Measurements from ENCODE around the gene KRTAP5-1.

DNA sequence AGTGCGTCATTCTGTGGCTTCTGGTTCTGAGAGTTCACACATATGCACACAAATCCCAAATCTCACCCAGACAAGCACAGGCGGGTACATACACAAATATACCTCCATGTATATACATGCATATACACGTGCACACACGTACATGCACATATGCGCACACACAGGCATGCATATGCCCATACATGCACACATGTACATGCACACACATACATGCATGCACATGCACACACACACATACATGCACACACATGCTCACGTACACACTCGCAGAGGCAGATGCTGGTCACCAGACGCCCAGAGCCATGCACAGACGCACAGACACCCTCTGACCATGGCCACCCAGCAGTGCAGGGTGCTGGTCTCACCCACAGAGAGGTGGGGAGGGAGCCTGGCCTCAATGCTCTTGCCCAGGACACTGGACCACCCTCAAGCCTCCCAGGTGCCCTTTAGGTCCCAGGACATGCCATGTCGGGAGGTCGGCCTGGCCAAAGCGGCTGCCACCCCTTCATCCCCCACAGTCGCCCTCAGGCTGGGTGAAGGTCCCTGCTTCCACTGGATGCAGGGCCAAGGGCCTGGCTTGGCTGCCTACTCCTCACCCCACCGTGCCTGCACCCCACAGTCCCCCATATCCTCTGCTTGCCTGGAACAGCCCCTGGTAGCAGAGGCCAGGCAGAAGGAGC lies 22.5 kb downstream of the KRTAP5-1 start:
- TF ChIP-seq, protein P1, sequence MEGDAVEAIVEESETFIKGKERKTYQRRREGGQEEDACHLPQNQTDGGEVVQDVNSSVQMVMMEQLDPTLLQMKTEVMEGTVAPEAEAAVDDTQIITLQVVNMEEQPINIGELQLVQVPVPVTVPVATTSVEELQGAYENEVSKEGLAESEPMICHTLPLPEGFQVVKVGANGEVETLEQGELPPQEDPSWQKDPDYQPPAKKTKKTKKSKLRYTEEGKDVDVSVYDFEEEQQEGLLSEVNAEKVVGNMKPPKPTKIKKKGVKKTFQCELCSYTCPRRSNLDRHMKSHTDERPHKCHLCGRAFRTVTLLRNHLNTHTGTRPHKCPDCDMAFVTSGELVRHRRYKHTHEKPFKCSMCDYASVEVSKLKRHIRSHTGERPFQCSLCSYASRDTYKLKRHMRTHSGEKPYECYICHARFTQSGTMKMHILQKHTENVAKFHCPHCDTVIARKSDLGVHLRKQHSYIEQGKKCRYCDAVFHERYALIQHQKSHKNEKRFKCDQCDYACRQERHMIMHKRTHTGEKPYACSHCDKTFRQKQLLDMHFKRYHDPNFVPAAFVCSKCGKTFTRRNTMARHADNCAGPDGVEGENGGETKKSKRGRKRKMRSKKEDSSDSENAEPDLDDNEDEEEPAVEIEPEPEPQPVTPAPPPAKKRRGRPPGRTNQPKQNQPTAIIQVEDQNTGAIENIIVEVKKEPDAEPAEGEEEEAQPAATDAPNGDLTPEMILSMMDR (IDR thresholded peaks at IDR 0.05; ENCODE audit: insufficient read depth, low read length), result no peak
- TF ChIP-seq, protein P2, sequence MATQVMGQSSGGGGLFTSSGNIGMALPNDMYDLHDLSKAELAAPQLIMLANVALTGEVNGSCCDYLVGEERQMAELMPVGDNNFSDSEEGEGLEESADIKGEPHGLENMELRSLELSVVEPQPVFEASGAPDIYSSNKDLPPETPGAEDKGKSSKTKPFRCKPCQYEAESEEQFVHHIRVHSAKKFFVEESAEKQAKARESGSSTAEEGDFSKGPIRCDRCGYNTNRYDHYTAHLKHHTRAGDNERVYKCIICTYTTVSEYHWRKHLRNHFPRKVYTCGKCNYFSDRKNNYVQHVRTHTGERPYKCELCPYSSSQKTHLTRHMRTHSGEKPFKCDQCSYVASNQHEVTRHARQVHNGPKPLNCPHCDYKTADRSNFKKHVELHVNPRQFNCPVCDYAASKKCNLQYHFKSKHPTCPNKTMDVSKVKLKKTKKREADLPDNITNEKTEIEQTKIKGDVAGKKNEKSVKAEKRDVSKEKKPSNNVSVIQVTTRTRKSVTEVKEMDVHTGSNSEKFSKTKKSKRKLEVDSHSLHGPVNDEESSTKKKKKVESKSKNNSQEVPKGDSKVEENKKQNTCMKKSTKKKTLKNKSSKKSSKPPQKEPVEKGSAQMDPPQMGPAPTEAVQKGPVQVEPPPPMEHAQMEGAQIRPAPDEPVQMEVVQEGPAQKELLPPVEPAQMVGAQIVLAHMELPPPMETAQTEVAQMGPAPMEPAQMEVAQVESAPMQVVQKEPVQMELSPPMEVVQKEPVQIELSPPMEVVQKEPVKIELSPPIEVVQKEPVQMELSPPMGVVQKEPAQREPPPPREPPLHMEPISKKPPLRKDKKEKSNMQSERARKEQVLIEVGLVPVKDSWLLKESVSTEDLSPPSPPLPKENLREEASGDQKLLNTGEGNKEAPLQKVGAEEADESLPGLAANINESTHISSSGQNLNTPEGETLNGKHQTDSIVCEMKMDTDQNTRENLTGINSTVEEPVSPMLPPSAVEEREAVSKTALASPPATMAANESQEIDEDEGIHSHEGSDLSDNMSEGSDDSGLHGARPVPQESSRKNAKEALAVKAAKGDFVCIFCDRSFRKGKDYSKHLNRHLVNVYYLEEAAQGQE (IDR thresholded peaks at IDR 0.05; ENCODE audit: insufficient replicate concordance, low read depth), result no peak
- no peak for TF ChIP-seq POLR2AphosphoS5 (IDR thresholded peaks at IDR 0.05; ENCODE audit: low read depth)
- no peak for TF ChIP-seq SPI1 (IDR thresholded peaks at IDR 0.05; ENCODE audit: borderline replicate concordance, low read depth)
- no peak for TF ChIP-seq GABPA (IDR thresholded peaks at IDR 0.05; ENCODE audit: low read depth)
